C4-2B (cell line): Measurements from ENCODE around the gene OR51E1.
A peak's percentile ranks its signal among the peaks of the same experiment; 100 is the strongest.

Source experiments
- H3K27ac ChIP-seq: fragments of 450-650 bp; 2 replicates; pipeline ENCODE4 v1.5.1; 2017
- CTCF ChIP-seq: fragments of 450-650 bp; conservative IDR thresholded peaks from 2 replicates; pipeline ENCODE4 v1.5.1; 2017; ENCODE audit warnings: mild to moderate bottlenecking
- ZFX ChIP-seq: fragments of 450-650 bp; IDR thresholded peaks from 2 replicates; pipeline ENCODE4 v1.6.1; 2017

The OR51E1 gene

GRCh38 chr11:4643682-4644081, at the start of gene OR51E1:
Gene OR51E1 (plus strand): TSS chr11:4643982. CDS start chr11:4652527, 8,545 bp downstream.
- TF ChIP-seq ZFX: no peak
- no peak for TF ChIP-seq CTCF

GRCh38 chr11:4605057-4605456, 38.7 kb upstream of the OR51E1 start:
- H3K27ac ChIP-seq: peak overlapping the region; percentile 39
- TF ChIP-seq CTCF (no peak), ZFX (no peak)

More at GRCh38 chr11:4643682-4644081, at the start of gene OR51E1:
- no peak within 1 kb of the TSS; the same call in 1 of the 2 replicates for H3K27ac ChIP-seq

GRCh38 chr11:4606231-4607015, 37.4 kb upstream of the OR51E1 start:
- TF ChIP-seq CTCF: no peak
- TF ChIP-seq ZFX: no peak
- H3K27ac ChIP-seq: peak overlapping the region; percentile 79; the same call in 1 of the 2 replicates

- no peak for TF ChIP-seq CTCF
- no peak for TF ChIP-seq ZFX
- peak overlapping the region; percentile 79 for H3K27ac ChIP-seq
Measured at GRCh38 chr11:4607096-4607495, 36.7 kb upstream of the OR51E1 start.

GRCh38 chr11:4607781-4608666, 35.8 kb upstream of the OR51E1 start, which contains the start of gene TRIM68:
Gene TRIM68 (minus strand): TSS chr11:4608231. CDS start chr11:4605504, 2,727 bp downstream.
- TF ChIP-seq ZFX: peak; percentile 81
- TF ChIP-seq CTCF: no peak
- H3K27ac ChIP-seq: peak within 1 kb of the TSS; percentile 81

GRCh38 chr11:4610258-4610935, 33.4 kb upstream of the OR51E1 start:
- no peak for TF ChIP-seq ZFX
- TF ChIP-seq CTCF: no peak
- H3K27ac ChIP-seq: no peak overlapping the region
